Parathyroid adenoma (tissue), 2 donors: ENCODE data around the gene LRP1-AS.
A peak's percentile ranks its signal among the peaks of the same experiment; 100 is the strongest.

Experiments used
- H2AFZ ChIP-seq: fragments of 300-600 bp; sonication (generic); one replicate; pipeline ENCODE4 v1.7.0; 2017; ENCODE audit warnings: antibody characterized with exemption, mild to moderate bottlenecking
- H3K27ac ChIP-seq: fragments of 300-600 bp; sonication (generic); one replicate; pipeline ENCODE4 v1.7.0; 2017
- H3K27me3 ChIP-seq: fragments of 300-600 bp; sonication (generic); one replicate; pipeline ENCODE4 v1.7.0; 2017; ENCODE audit warnings: low read length; ENCODE audit not compliant: control insufficient read depth, insufficient read depth
- H3K36me3 ChIP-seq: fragments of 300-600 bp; sonication (generic); one replicate; pipeline ENCODE4 v1.7.0; 2017; ENCODE audit warnings: low read length; ENCODE audit not compliant: control insufficient read depth, insufficient read depth
- H3K4me1 ChIP-seq: fragments of 300-600 bp; sonication (generic); one replicate; pipeline ENCODE4 v1.7.0; 2017; ENCODE audit warnings: control low read depth
- H3K4me2 ChIP-seq: fragments of 300-600 bp; sonication (generic); one replicate; pipeline ENCODE4 v1.7.0; 2017; ENCODE audit warnings: low read length
- H3K4me3 ChIP-seq: fragments of 300-600 bp; sonication (generic); one replicate; pipeline ENCODE4 v1.7.0; 2017; ENCODE audit warnings: low read depth, low read length
- H3K79me2 ChIP-seq: fragments of 300-600 bp; sonication (generic); one replicate; pipeline ENCODE4 v1.7.0; 2017; ENCODE audit warnings: control low read depth
- H3K9ac ChIP-seq: fragments of 300-600 bp; sonication (generic); one replicate; pipeline ENCODE4 v1.7.0; 2017; ENCODE audit warnings: mild to moderate bottlenecking
- H3K9me3 ChIP-seq: fragments of 300-600 bp; sonication (generic); one replicate; pipeline ENCODE4 v1.7.0; 2017; ENCODE audit warnings: low read length; ENCODE audit not compliant: control insufficient read depth
- CTCF ChIP-seq: fragments of 300-600 bp; sonication (generic); IDR thresholded peaks from one replicate; pipeline ENCODE4 v1.7.0; 2017; ENCODE audit warnings: antibody characterized with exemption, mild to moderate bottlenecking
- donor health status: primary hyperparathyroidism.

Gene LRP1-AS

DNA sequence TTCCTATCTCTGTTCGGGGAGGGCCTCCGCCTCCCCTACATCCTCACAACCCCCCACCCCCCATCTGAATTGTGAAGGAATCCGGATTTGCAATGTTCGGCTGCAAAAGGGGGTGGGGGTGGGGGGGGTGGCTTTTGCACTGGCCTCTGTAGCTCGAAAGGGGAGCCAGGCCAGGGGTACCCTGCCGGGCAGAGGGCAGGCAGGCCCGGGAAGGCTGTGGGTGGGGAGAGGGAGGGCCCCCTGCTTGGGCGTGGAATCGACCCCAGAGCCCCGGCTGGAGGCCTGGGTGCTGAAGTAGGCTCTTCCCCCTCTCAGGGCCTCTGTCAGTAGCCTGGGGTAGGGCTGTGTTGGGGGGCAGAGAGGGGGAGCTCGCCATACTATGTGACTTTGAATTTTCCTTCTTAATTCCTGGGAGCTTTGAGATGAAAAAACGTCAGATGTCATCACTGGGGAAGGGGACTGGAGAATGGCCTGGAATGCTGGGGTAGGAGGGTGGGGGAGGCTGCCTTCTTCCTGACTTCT, 18.0 kb downstream of the LRP1-AS start:
- TF ChIP-seq CTCF, result no peak
- Histone ChIP-seq H3K4me3 (peak overlapping the region; percentile 90), H3K4me1 (no peaks in the 10 kb centered on the region), H3K36me3 (no peaks in the 10 kb centered on the region), H3K79me2 (peaks cover 3% of the 10 kb centered on the region), H2AFZ (peak overlapping the region; percentile 80), H3K9ac (no peak overlapping the region), H3K27me3 (no peaks in the 10 kb centered on the region), H3K9me3 (no peaks in the 10 kb centered on the region), H3K4me2 (peak overlapping the region; percentile 100), H3K27ac (no peak overlapping the region)

GRCh38 chr12:57128519-57129247, 18.7 kb downstream of the LRP1-AS start:
- Histone ChIP-seq H3K4me2 (peak overlapping the region; percentile 100), H3K4me1 (no peaks in the 10 kb centered on the region), H3K27me3 (no peaks in the 10 kb centered on the region), H3K9ac (no peak overlapping the region), H3K4me3 (peak overlapping the region; percentile 90), H3K9me3 (no peaks in the 10 kb centered on the region), H3K27ac (peak overlapping the region; percentile 17), H3K79me2 (peaks cover 5% of the 10 kb centered on the region), H3K36me3 (no peaks in the 10 kb centered on the region), H2AFZ (peak overlapping the region; percentile 80)
- TF ChIP-seq CTCF, result no peak

GRCh38 chr12:57127726-57128518, 19.5 kb downstream of the LRP1-AS start, which contains the start of gene LRP1:
LRP1 (plus strand) TSS chr12:57128483; CDS start chr12:57128965, 482 bp downstream.
- no peaks in the 10 kb centered on the region for H3K27me3 ChIP-seq
- H3K27ac ChIP-seq, result peak within 1 kb of the TSS; percentile 98
- peak within 1 kb of the TSS; percentile 90 for H3K4me3 ChIP-seq
- no peaks in the 10 kb centered on the region for H3K4me1 ChIP-seq
- peaks cover 5% of the 10 kb centered on the region for H3K79me2 ChIP-seq
- no peaks in the 10 kb centered on the region for H3K9me3 ChIP-seq
- TF ChIP-seq CTCF, result no peak
- H3K36me3 ChIP-seq, result no peaks in the 10 kb centered on the region
- H3K9ac ChIP-seq, result peak within 1 kb of the TSS; percentile 95
- H3K4me2 ChIP-seq, result peak within 1 kb of the TSS; percentile 100
- H2AFZ ChIP-seq, result peak within 1 kb of the TSS; percentile 100

GRCh38 chr12:57127101-57127725, 20.2 kb downstream of the LRP1-AS start:
- no peaks in the 10 kb centered on the region for H3K27me3 ChIP-seq
- peak overlapping the region; percentile 100 for H3K4me2 ChIP-seq
- H3K4me1 ChIP-seq, result no peaks in the 10 kb centered on the region
- no peaks in the 10 kb centered on the region for H3K36me3 ChIP-seq
- H3K27ac ChIP-seq, result peak overlapping the region; percentile 98
- H2AFZ ChIP-seq, result peak overlapping the region; percentile 100
- peaks cover 5% of the 10 kb centered on the region for H3K79me2 ChIP-seq
- no peak overlapping the region for H3K9ac ChIP-seq
- no peaks in the 10 kb centered on the region for H3K9me3 ChIP-seq
- TF ChIP-seq CTCF, result peak; percentile 36
- peak overlapping the region; percentile 90 for H3K4me3 ChIP-seq
